SJSA1 (cell line): Measurements from ENCODE around the gene CACNA1H. TPM values are rescaled to one million over a fixed set of nuclear protein-coding genes. Genes with fewer than 3 reads are reported as not detected.
"Not testable (repeated sequence)": the region's sequence is repeated elsewhere in the genome, so short reads cannot be mapped to it uniquely, and the experiment has no call there.

Experiments
- DNase-seq, 2 experiments: peaks; one replicate each; pipeline ENCODE4 v3.0.0-alpha.2; 2015 to 2020; ENCODE audit warnings: low spot score in 2 of 2, low read depth in 1 of 2
- H3K27ac ChIP-seq: fragments of 250-450 bp; sonication (Bioruptor Pico); 2 replicates; pipeline ENCODE4 v1.5.1; 2020; ENCODE audit warnings: mild to moderate bottlenecking, moderate library complexity
- H3K27me3 ChIP-seq: fragments of 250-450 bp; sonication (Bioruptor Pico); replicated peaks from 2 replicates; pipeline ENCODE4 v1.5.1; 2020; ENCODE audit warnings: mild to moderate bottlenecking, moderate library complexity
- H3K36me3 ChIP-seq: fragments of 250-450 bp; sonication (Bioruptor Pico); 2 replicates; pipeline ENCODE4 v1.5.1; 2020; ENCODE audit warnings: mild to moderate bottlenecking
- H3K4me1 ChIP-seq: fragments of 250-450 bp; sonication (Bioruptor Pico); replicated peaks from 2 replicates; pipeline ENCODE4 v1.6.1; 2021; ENCODE audit warnings: mild to moderate bottlenecking
- H3K4me3 ChIP-seq: fragments of 250-450 bp; sonication (Bioruptor Pico); 2 replicates; pipeline ENCODE4 v1.5.1; 2020; ENCODE audit warnings: mild to moderate bottlenecking
- H3K9me3 ChIP-seq: fragments of 250-450 bp; sonication (Bioruptor Pico); replicated peaks from 2 replicates; pipeline ENCODE4 v1.5.1; 2020; ENCODE audit warnings: mild to moderate bottlenecking
- total RNA-seq: library from RNA; depleted of rRNA; stranded (reverse); fragments of >200 nt; shearing (Covaris generic); gene quantifications from 2 replicates; pipeline ENCODE4 v1.2.3, GENCODE V29; 2014

Gene CACNA1H
- total RNA-seq, 1 experiment from 2014 or later: not detected

DNA sequence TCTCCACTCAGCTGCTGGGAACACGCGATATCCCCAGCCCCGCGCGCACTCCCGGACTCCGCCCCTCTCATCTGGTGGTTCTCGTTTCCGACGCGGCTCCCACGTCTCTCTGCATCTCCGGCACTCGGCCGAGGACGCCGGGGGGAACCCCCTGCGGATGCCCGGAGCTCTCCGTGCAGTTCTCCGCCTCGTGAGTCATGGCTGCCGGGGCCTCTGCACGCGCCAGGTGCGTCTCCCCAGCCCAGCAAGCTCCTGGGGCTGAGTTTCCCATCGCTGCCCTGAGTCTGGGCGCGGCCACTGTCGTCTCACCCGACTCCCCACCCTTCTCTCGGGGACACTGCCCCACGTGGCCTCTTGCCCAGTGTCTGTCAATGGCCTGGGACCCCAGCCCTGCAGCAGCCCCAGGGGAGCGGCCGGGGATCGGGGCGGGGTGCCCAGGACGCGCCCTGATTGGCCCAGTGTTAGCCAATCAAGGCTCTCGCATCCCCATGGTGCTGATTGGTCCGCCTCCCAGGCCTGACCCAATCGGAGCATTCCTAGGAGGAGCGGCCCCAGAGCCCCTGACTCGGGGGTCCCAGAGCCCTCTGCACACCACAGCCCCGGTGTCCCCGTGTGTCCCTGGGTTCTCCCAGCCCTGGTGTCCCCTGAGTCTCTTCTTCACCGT lies 100.9 kb downstream of the CACNA1H start:
- not testable (repeated sequence) for H3K36me3 ChIP-seq, H3K4me1 ChIP-seq, H3K9me3 ChIP-seq, DNase-seq, H3K27me3 ChIP-seq, H3K4me3 ChIP-seq, H3K27ac ChIP-seq

GRCh38 chr16:1254821-1255220 lies 101.9 kb downstream of the CACNA1H start:
- DNase-seq, H3K27ac ChIP-seq, H3K4me3 ChIP-seq, H3K9me3 ChIP-seq, H3K36me3 ChIP-seq, H3K4me1 ChIP-seq: not testable (repeated sequence)
- peaks cover 14% of the 10 kb centered on the region for H3K27me3 ChIP-seq

- H3K4me1 ChIP-seq, DNase-seq, H3K27ac ChIP-seq, H3K4me3 ChIP-seq, H3K36me3 ChIP-seq, H3K9me3 ChIP-seq: not testable (repeated sequence)
- H3K27me3 ChIP-seq: peaks cover 20% of the 10 kb centered on the region
Observed at GRCh38 chr16:1255276-1256122, 102.6 kb downstream of the CACNA1H start, which contains the start of gene TPSD1. Gene TPSD1, plus strand, starts transcription at chr16:1256069. Its CDS starts 212 bp downstream, at chr16:1256281.

GRCh38 chr16:1256296-1256873 lies 103.5 kb downstream of the CACNA1H start:
- not testable (repeated sequence) for H3K9me3 ChIP-seq, H3K27ac ChIP-seq, H3K4me3 ChIP-seq, H3K4me1 ChIP-seq, H3K36me3 ChIP-seq, DNase-seq
- H3K27me3 ChIP-seq: peaks cover 26% of the 10 kb centered on the region

DNA sequence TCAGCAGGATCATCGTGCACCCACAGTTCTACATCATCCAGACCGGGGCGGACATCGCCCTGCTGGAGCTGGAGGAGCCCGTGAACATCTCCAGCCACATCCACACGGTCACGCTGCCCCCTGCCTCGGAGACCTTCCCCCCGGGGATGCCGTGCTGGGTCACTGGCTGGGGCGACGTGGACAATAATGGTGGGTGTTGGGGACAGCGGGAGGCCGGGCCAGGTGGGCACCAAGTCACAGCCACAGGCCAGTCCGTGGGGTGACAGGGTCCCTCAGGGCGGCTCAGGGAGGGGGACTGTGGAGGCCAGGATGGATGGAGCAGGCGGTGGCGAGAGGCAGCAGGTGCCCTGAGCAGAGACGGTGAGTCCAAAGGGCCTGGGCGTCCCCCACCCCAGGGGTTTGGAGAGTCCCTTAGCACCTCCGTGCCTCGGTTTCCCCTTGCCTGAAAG lies 104.0 kb downstream of the CACNA1H start:
- no peak for DNase-seq
- H3K36me3 ChIP-seq: no peaks in the 10 kb centered on the region

DNA sequence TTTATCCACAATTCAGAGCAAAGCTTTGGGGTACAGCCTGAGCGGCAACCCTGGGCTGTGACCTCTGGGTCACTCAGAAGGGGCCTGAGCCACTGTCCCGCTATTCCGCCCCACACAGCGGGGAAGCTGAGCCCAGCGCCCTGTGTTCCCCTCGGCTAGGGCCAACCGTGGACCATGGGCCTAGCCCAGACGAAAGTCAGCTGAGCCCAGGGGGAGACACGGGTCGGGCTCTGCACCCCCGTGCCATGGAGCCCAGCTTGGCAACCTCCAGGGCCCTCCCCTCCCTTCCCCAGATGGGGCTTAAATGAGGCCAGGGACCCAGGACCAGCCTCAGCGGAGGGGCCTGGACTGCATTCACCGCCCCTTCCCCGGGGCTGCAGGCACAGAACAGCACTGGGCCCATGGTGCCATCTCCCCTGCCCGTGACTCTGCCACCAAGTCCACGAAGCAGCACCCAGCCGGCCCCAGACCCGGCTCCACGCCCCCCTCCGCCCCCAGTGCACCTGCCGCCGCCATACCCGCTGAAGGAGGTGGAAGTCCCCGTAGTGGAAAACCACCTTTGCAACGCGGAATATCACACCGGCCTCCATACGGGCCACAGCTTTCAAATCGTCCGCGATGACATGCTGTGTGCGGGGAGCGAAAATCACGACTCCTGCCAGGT lies 104.8 kb downstream of the CACNA1H start:
- Histone ChIP-seq H3K9me3 (no peaks in the 10 kb centered on the region), H3K4me1 (no peaks in the 10 kb centered on the region), H3K4me3 (no peak overlapping the region), H3K36me3 (no peaks in the 10 kb centered on the region), H3K27me3 (peaks cover 39% of the 10 kb centered on the region), H3K27ac (no peak overlapping the region)
- DNase-seq: no peak

More for the DNA sequence above, 104.0 kb downstream of the CACNA1H start:
- Histone ChIP-seq H3K27ac (no peak overlapping the region), H3K4me3 (no peak overlapping the region), H3K9me3 (no peaks in the 10 kb centered on the region), H3K4me1 (no peaks in the 10 kb centered on the region), H3K27me3 (peaks cover 31% of the 10 kb centered on the region)

- DNase-seq: no peak
- Histone ChIP-seq H3K9me3 (no peaks in the 10 kb centered on the region), H3K4me1 (no peaks in the 10 kb centered on the region), H3K27me3 (peaks cover 42% of the 10 kb centered on the region), H3K27ac (no peak overlapping the region), H3K36me3 (no peaks in the 10 kb centered on the region), H3K4me3 (no peak overlapping the region)
Observed at GRCh38 chr16:1258225-1258600, 105.3 kb downstream of the CACNA1H start.

- Histone ChIP-seq H3K36me3 (no peaks in the 10 kb centered on the region), H3K4me1 (no peaks in the 10 kb centered on the region), H3K9me3 (no peaks in the 10 kb centered on the region), H3K27me3 (peaks cover 42% of the 10 kb centered on the region), H3K27ac (no peak overlapping the region), H3K4me3 (no peak overlapping the region)
- no peak for DNase-seq
Observed at GRCh38 chr16:1258906-1259759, 106.2 kb downstream of the CACNA1H start.

- no peak for DNase-seq
- peaks cover 42% of the 10 kb centered on the region for H3K27me3 ChIP-seq
- H3K4me3 ChIP-seq: no peak overlapping the region
- H3K9me3 ChIP-seq: no peaks in the 10 kb centered on the region
- no peak overlapping the region for H3K27ac ChIP-seq
- H3K36me3 ChIP-seq: no peaks in the 10 kb centered on the region
- no peaks in the 10 kb centered on the region for H3K4me1 ChIP-seq
Observed at GRCh38 chr16:1259760-1260068, 106.8 kb downstream of the CACNA1H start.

GRCh38 chr16:1260101-1260680 lies 107.3 kb downstream of the CACNA1H start:
- no peak for DNase-seq
- Histone ChIP-seq H3K4me3 (no peak overlapping the region), H3K27me3 (peaks cover 42% of the 10 kb centered on the region), H3K4me1 (no peaks in the 10 kb centered on the region), H3K9me3 (no peaks in the 10 kb centered on the region), H3K27ac (no peak overlapping the region), H3K36me3 (no peaks in the 10 kb centered on the region)

DNA sequence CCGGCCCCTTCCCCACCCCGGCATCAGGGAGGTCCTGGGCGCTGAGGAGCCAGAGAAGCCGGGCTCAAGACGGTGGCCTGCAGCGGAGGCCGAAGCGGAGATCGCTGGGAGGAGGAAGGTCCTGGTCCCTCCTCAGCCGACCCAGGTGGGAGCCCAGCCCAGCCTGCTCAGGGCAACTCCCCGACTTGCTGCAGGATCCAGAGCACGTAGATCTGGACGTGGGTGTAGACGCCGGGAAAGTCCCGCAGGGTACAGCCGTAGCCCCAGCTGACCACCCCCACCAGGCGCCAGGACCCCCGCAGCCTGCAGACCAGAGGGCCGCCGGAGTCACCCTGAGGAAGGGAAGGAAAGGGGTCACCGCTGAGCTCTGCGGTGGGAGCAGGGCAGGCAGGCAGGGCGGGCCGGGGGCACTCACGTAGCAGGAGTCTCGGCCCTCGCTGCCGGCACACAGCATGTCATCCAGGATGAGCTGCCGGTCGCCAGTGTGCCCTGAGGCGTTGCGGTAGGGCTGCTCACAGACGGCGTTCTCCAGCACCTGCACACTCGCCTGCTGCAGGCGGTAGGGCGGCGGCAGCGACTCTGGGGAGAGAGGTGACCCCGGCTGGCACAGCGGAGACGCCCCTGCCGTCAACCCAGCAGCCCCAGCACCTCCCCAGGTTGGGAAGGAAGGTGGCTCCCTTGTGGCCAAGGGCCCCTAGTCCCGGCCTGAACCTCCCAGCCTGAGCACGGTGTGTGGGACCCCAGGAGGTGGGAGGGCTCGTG lies 108.4 kb downstream of the CACNA1H start:
- H3K4me1 ChIP-seq: no peaks in the 10 kb centered on the region
- H3K9me3 ChIP-seq: no peaks in the 10 kb centered on the region
- DNase-seq: no peak
- H3K27ac ChIP-seq: no peak overlapping the region
- peaks cover 42% of the 10 kb centered on the region for H3K27me3 ChIP-seq
- H3K4me3 ChIP-seq: no peak overlapping the region
- H3K36me3 ChIP-seq: no peaks in the 10 kb centered on the region

DNA sequence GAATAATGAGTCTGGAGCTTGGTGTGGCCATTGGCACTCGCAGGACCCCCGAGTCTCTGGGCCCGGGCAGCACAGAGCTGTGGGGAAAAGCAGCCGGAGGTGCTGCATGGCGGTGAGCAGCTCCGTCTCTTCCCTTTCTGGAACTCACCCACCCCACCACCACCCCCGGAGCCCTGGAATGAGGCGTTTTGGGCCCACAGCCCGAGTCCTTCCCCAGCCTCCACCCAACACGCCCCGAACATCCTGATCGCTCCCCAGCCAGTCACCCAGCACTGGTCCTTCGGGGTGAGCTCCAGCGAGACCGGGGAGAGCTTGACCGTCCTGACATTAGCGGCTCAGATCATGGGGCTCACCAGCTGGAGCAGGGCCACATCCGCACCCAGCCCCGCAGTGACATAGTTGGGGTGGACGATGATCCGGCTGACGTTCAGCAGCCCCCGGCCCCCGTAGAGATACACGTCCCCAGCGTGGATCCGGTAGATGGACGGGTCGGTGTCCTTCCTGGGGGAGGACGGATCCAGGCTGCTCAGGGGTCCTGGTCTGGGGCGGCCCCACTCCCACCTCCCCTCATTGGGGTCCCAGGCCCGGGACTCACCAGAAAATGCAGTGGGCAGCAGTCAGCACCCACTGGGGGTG lies 109.4 kb downstream of the CACNA1H start:
- Histone ChIP-seq H3K27me3 (peaks cover 39% of the 10 kb centered on the region), H3K4me1 (no peaks in the 10 kb centered on the region), H3K4me3 (no peak overlapping the region), H3K9me3 (no peaks in the 10 kb centered on the region), H3K36me3 (no peaks in the 10 kb centered on the region), H3K27ac (no peak overlapping the region)
- no peak for DNase-seq
